HG03457 (cell line): Measurements from ENCODE around the gene CAMK2N1.
"Not testable (repeated sequence)": the region's sequence is repeated elsewhere in the genome, so short reads cannot be mapped to it uniquely, and the experiment has no call there.

Source experiments
- ATAC-seq: cut with Tn5 transposase; IDR thresholded peaks from one replicate; pipeline ENCODE4 v1.9.1; 2021; ENCODE audit warnings: moderate number of reproducible peaks; ENCODE audit not compliant: unreplicated experiment

The CAMK2N1 gene

DNA sequence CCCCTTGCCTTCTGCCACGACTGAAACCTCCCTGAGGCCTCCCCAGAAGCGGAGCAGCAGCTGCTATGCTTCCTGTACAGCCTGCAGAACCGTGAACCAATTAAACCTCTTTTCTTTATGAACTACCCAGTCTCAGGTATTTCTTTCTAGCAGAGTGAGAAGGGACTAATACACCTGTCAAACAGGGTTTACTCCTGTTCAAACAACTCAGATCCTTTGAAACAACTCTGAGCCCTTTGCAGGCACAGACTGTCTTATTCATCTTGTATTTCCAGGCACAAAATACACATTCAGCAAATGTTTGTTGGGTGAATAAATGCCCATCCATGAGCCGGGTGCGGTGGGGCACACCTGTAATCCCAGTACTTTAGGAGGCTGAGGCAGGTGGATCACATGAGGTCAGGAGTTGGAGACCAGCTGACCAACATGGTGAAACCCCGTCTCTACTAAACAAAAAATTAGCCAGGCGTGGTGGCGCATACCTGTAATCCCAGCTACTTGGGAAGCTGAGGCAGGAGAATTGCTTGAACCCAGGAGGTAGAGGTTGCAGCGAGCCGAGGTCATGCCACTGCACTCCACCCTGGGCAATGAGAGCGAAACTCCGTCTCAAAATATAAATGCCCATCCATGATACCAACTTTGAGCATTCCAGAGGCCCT is 10.8 kb upstream of the CAMK2N1 start:
- not testable (repeated sequence) for ATAC-seq

DNA sequence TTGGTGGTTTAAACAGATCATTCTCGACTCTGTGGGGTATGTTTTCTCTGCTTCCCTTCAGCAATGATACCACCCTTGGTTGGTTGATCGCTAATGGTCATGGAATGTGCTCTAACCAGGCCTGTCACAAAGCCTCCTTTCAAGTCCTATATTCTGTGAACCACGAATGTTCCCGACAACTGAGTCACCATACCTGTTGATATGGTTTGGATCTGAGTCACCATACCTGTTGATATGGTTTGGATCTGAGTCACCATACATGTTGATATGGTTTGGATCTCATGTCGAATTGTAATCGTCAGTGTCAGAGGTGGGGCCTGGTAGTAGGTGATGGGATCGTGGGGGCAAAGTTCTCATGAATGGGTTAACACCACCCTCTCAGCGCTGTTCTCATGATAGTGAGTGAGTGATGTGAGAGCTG is 10.2 kb upstream of the CAMK2N1 start:
- ATAC-seq, result no peak

DNA sequence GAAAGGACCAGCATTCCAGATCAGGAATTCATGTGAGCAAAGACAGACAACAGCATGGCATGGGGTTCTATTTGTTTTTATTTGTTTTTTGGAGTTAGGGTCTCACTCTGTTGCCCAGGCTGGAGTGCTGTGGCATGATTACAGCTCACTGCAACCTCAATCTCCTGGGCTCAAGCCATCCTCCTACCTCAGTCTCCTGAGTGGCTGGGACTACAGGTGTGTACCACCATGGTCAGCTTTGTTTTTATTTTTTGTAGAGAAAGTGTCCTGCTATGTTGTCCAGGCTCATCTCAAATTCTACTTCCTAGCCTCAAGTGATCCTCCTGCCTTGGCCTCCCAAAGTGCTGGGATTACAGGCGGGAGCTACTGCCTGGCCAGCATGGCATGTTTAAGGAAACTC is 9.7 kb upstream of the CAMK2N1 start:
- ATAC-seq, result no peak

DNA sequence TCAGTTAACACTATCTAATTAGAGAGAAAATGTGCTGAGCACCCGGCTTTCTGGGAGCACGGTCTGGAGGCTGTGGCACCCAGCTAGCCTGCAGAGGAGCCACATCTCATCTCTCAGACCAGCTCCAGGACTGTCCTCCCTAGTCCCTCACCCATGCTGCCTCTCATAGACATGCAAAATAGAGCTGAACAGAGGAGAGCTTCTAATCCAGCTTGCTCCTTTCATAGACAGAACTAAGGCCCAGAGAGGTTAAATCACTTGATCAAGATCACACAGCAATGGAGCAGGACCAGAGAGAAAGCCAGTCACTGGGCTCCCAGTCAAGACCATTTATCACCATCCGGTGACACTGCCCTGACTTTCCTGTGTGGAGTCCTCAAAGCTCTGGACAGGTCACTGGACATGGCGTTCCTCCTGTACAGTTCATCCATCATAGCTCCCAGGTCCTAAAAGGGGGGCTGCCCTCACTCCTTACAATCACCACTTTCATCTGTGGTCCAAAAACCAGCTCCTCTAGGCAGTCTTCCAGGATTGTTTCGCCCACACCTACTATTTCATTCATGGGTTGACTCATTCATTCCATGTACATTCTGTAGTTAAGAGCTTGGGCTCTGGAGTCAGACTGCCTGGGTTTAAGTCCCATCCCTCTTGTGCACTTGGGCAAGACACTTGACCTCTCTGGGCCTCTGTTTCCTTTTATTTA is 8.8 kb upstream of the CAMK2N1 start:
- ATAC-seq, result no peak

DNA sequence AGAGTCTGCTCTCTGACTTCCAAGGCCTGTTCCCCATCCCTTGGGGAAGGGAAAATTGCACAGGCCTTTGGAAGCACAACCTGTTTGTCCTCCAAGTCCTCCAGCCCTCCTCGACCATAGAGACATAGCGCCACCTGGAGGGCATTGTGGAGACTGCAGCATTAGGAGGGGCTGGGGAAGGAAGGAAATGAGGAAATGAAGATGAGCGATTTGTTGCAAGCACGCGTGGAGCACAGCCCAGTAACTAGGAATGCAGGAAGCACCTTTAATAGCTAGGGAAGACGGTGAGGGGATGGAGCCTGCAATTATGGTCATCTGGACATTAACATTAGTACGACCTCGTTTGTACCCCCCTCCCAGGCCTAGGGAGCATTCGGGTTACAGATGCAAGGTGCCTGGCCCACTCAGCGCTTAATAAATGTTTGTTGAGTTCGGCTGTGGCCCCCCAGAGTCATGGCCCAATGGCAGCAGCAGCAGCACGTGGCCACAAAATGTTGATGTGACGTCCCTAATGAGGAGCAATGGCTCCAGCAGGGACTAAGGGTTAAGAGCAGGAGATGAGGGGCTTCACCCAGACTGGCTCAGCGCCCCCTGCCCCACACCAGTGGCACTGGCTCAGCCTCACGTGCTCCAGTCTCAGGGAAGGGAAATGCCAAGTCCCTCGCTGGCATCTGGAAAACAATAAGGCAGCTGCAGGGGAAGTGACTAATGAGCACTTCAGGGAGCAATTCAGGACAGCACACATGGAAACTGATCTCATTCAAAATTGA is 8.0 kb upstream of the CAMK2N1 start:
- no peak for ATAC-seq

DNA sequence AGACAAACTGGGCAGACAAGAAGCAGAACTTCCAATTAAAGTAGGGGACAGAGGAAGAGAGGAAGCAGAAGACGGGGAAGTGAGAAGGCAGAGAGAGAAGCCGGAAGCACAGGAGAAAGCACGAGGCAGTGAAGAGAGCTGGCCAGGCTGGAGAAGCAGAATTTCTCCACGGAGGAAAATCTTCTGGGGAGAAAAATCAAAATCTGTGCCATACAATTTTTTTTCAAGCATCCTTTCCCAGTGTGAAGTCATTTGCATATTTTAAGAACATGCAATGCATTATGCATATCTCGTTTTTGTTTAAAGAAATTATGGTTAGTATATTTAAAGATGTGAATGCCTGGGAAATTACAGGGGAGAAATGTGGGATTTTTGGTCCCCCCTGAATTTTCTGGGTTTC is 7.3 kb upstream of the CAMK2N1 start:
- no peak for ATAC-seq

DNA sequence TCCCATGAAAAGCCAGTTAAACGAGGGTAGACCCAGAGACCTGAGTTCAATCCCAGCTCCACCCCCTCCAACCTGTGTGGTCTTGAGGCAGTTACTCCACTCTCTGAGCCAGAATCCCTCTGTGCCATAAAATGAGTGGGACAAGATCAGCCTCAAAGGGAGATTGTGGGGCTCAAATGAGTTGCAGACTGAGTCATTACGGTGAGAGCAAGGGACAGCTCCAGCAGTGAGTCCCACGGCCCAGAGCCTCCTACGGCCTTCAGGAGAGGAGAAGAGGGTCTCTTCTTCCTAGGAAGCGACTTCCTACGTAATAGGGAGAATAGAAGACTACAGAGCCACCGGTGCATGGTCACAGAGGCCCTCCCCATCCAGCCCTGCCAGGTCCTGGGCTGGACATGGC is 6.7 kb upstream of the CAMK2N1 start:
- ATAC-seq, result no peak

DNA sequence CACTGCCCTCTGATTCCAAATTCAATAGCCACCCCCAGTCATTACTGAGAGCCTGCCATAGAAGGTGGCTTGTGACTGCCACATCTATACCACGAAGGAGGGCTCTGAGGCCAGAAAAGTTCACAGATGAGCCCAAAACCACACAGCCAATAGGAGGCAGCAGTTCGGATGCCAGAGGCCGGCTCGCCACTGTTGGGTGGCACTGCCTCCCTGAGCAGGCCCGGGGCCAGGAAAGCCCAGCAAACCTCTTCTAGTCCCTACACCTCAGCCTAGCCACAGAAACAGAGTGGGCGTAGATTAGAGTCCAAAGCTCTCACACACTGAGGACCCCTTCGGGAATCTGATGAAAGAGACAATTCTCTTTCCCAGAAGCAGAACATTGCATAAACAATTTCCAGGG is 5.9 kb upstream of the CAMK2N1 start:
- no peak for ATAC-seq

DNA sequence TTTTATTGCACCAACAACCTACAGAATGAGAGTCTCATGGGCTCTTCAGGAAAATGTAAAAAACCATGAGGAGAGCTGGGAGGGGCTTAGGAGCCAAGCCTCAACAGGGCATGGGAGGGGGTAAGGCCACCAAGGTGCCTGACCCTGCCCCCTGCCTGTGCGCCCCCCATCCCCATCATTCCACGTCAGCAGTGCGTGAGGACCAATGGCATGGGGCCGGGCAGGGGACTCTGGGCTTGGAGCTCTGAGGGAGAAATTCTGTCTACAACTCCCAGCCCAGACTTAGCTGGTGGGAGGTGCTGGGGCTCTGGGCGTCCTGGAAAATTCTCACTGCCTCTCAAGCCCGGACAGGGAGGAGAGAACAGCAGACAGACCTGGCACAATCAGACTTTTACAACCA is 5.2 kb upstream of the CAMK2N1 start:
- ATAC-seq, result no peak

DNA sequence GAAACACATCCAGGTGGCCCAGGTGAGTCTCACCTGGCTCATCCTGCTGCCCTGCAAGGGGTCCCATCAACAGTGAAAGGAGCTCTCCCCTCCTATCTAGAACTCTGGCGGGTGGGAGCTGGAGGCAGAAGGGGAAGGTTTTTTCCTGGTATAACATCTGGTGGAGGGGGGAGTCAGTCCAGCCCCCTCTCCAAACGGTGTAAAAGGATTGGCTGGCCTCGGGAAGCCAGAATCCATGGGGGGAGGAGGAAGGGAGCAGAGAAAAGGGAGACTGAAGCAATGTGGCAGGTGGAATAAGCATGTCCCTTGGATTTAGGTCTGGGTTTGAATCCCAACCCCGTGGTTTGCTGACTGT is 1.2 kb upstream of the CAMK2N1 start:
- ATAC-seq, result no peak

DNA sequence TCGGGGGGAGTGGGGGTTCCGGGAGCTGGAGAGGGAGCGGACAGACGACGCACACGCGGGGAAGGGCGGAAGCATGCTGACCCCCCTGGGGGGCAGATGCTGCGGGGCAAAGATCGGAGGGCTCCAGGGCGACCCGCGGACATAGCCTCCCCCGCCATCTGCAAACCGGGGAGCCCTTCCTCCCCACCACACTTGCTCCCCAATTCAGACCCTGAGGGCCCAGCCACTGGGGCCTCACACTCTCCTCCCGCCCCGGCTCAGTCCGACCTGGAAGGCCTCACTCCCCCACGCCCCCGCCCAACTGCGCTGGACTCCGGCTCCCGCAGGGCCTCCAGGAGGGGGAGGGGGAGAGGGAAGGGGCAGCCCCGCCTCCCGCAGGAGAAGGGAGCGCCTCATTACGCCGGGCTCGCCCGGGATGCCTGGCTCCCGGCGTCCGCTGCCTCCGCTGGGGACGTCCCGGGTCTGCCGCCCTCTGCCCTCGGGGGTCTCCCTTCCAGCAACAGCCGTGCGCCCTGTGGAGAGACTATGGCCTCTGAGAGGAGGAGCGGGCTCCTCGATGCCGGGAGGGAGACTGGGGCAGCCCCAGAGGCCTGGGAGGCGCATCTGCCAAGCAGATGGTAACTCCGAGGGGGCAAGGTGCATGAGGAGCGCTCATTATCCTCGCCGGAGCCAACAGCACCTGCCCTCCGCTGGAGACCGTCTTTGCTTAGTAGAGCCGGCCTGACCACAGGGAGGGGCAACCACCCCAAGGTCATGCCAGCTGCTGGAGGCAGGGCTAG is 636 bp upstream of the CAMK2N1 start:
- ATAC-seq, result no peak

DNA sequence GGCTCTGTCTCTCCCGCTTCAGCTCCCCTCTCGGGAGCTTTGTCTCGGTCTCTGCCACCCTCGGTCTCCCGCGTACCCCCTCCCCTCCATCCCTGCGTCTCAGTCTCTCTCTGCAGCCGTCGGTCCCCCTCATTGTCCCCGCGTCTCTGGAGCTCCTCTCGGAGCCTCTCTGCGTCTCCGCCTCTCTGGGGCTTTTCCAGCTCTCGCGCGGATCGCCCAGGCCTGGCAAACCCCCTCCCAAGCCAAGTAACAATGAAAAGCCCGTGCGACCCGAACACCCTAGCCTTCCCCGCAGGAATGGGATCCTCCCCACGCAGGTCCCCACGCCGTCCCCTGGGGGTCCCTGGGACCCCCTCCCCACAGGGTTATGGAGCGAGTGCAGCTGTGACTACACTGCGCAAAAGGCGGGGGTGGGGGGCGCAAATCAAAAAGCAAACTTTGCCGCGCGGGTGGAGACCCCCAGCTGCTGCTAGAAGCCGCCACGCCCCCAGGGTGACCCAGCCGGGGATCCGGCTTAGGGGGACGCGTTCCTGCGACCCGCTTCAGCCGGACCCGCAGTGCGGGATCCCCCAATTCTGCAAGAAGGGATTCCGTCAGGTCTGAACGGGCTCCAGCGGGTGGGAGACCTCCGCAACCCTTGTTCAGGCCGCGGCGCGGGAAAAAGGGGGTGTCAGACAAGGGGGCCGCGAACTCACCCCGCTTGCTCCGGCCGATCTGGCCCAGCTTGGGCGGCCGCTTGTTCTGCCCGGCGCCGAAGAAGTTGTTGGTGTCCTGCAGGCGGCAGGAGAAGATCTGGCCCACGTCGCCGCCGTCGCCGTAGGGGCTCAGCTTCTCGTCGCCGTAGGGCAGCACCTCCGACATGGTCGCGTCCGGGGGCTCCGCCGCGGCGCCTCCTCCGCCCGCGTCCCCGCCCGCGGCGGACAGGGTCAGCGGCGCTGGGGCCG is 1.2 kb downstream of the CAMK2N1 start:
- ATAC-seq, result no peak

DNA sequence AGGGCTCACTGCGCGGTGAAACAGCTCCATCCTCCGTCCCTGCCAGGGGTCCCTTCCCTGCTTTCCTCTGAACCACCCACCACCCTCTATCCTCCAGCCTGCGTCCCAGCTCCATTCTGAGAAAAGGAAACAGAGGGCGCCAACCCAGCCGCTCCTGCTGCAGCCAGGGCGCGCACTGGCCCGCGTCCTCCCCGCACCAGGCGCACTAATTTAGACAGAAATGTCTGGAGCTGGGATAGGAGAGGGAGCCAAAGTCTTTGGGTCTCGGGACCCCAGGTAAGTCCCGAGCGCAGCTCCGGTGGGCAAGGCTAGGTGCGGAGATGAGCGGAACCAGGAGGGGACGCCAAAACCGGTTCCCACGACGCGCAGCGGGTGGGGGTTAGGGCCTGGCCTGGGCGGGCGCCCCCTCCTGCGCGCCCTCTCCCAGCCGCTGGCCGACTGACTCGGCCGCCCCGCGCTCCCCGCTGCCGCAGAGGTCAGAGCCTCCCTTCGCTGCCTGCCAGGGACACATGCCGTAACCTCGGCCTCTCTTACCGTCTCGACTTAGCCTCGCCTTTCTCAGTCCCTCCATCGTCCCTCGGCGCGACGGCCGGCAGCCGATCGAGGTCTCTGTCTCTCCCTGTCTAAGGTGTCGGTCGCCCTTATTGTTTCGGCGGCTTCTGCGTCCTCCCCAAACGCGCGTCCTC is 2.0 kb downstream of the CAMK2N1 start:
- no peak for ATAC-seq

DNA sequence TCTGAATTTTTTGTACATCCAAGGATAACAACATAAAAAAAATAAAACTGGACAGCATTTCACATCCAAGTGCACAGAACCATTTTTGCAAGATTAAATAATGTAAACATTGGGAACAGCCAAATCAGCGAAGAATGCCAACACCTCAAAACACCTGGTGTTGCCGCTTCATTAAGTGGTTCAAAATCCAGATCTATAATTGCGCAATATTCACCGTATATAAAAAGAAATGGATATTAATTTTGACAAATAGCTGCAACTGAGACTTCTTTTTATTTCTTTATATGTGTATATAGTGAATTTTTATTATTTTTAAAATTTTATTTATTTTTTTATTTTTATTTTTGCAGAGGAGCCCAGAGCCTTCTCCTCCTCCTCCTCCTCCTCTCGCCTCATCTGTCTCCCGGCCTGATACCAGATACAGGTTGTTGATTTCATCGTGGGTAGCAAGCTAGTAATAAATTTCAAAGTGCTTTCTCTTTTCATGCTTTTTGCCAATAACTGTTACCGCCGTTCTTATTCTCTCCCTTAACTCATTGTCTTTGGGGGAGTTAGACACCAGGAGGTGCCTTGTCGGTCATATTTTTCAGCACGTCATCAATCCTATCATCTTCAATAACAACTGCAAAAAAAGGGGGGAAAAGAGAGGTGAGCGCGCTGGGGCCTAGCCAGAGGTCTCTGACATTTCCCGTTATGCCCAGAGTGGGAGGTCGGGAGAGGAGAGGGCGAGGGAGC is 2.7 kb downstream of the CAMK2N1 start:
- no peak for ATAC-seq

DNA sequence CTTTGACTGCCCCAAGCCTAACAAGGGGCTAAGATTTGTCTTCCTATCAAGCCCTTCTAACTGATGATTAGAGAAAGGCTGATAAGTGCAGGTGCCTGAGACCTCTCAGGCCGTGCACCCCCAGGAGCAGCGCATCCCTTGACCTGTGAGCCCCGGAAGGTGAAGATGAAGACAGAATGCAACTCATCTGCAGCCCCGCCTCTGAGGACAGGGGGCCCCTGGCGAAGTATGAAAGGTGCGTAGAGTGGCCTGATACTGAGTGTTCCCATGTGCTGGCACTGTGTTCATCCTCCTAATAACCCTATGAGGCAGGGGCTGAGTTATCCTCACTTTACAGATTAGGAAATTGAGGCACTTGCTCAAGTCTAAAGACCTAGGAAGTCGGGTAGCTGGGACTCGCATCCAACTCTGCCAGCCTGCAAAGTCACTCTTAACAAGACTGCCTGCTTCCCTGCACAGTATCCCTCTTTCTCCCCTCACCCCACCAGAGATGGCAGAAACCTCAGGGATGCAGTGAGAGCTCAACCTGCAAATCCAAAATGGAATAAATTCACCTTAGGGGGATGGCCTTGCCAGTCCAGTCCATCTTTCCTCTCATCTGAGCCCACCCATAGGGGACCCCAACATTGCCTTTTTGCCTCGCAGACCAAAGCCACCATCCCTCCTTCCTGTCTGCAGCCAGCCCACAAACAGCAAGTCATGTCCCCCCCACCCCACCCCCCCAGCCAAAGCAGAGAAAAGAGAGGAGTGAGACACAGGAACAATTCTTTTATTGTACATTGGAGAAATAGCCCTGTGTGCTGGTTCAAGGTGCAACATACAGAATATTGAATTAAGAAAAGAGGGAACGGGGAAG is 4.1 kb downstream of the CAMK2N1 start:
- ATAC-seq, result no peak

DNA sequence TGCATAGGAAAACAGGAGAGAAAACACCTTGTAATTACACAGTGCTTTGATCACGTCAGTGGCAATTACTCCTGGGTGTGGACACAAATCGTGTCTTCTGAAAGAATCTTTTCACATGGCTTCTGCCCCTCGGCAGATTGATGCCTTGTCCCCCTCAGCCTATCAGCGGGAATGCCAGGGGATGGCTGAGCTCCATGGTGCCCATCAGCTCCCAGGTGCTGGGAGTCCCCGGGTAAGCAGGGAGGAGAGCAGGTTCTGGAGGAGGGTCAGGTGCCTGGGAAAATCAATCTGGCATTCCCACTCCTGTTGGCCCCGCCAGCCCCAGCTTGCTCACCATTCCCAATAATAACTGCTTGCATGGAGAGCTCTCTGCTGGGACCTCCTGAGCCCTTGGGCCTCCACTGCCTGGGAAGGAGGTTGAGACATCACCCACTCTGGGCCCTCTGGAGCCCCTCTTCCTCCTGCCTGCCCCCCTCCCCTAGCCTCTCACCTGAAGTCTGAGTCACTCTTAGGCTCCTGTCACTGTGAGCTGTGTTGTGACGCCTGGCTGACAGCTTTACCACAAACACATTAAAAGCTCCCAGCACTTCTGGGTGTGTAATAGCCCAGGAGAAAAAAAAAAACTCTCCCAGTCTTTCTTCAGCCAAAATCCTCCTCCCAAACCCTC is 4.9 kb downstream of the CAMK2N1 start:
- ATAC-seq, result no peak

DNA sequence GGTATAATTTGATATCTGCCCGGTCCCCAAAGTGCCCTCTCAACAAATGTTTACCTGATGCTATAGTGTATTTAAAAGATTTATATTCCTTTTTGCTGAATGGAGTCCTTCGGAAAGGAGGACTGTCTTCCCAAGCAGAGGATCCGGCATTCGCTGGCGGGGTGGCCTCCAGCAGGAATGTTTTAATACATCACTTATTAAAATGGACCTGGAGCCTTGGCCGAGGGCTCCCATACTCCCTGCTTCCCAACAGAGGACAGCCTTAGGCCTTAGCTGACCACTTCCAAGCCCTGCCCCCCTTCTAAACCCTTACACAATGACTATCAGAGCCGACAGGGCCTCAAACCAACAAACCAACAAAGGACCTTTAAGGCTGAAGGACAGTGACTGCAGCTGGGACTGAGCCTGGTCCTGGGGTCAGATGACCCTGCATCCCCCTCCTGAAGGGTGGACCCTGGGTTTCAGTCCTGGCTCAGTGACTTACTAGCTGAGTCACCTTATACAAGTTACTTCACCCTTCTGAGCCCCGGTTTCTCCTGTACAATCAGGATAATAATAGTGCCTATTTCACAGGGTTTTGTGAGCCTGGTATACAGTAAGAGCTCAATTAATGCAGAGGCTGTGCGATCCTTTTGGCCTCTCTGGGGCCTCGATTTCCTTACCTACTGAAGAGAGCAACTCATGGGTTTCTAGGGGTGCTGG is 5.6 kb downstream of the CAMK2N1 start:
- ATAC-seq, result no peak
